HEK293 (cell line): ENCODE results near the gene SBK2.

Experiments used
- BCL6B ChIP-seq: fragments of 450-650 bp; formaldehyde crosslinking; IDR thresholded peaks from 2 replicates; pipeline ENCODE4 v1.5.1; 2017; ENCODE audit warnings: missing biosample characterization, missing genetic modification characterization
- EGR2 ChIP-seq: fragments of 450-650 bp; formaldehyde crosslinking; IDR thresholded peaks from 2 replicates; pipeline ENCODE4 v1.5.1; 2016; ENCODE audit warnings: low read depth, missing biosample characterization, missing genetic modification characterization
- GFI1B ChIP-seq: fragments of 450-650 bp; formaldehyde crosslinking; IDR thresholded peaks from 2 replicates; pipeline ENCODE4 v1.5.1; 2016; ENCODE audit warnings: missing biosample characterization, missing genetic modification characterization
- HOXC10 ChIP-seq: sonication (generic); formaldehyde crosslinking; IDR thresholded peaks from 2 replicates; pipeline ENCODE4 v1.8.1; 2023; ENCODE audit warnings: mild to moderate bottlenecking, missing genetic modification reagents
- KLF1 ChIP-seq: fragments of 450-650 bp; formaldehyde crosslinking; IDR thresholded peaks from 2 replicates; pipeline ENCODE4 v1.5.1; 2016; ENCODE audit warnings: missing biosample characterization, missing genetic modification characterization
- KLF16 ChIP-seq: fragments of 450-650 bp; formaldehyde crosslinking; IDR thresholded peaks from 2 replicates; pipeline ENCODE4 v1.5.1; 2017; ENCODE audit warnings: missing biosample characterization, missing genetic modification characterization
- KLF9 ChIP-seq: fragments of 450-650 bp; formaldehyde crosslinking; IDR thresholded peaks from 2 replicates; pipeline ENCODE4 v1.5.1; 2016; ENCODE audit warnings: missing biosample characterization, missing genetic modification characterization, low read depth
- MYNN ChIP-seq: fragments of 450-650 bp; formaldehyde crosslinking; IDR thresholded peaks from 2 replicates; pipeline ENCODE4 v1.5.1; 2016; ENCODE audit warnings: missing biosample characterization, missing genetic modification characterization, borderline replicate concordance
- SP3 ChIP-seq: fragments of 450-650 bp; formaldehyde crosslinking; IDR thresholded peaks from 2 replicates; pipeline ENCODE4 v1.5.1; 2016; ENCODE audit warnings: missing biosample characterization, missing genetic modification characterization
- ZBTB21 ChIP-seq: fragments of 450-650 bp; formaldehyde crosslinking; IDR thresholded peaks from 2 replicates; pipeline ENCODE4 v1.5.1; 2017; ENCODE audit warnings: missing biosample characterization, missing genetic modification characterization
- ZBTB48 ChIP-seq: fragments of 450-650 bp; formaldehyde crosslinking; IDR thresholded peaks from 2 replicates; pipeline ENCODE4 v1.5.1; 2016; ENCODE audit warnings: missing biosample characterization, missing genetic modification characterization
- ZBTB8A ChIP-seq: fragments of 450-650 bp; formaldehyde crosslinking; IDR thresholded peaks from 2 replicates; pipeline ENCODE4 v1.5.1; 2016; ENCODE audit warnings: missing biosample characterization, missing genetic modification characterization
- ZNF174 ChIP-seq: fragments of 450-650 bp; formaldehyde crosslinking; IDR thresholded peaks from 2 replicates; pipeline ENCODE4 v1.5.0; 2017; ENCODE audit warnings: missing biosample characterization, mild to moderate bottlenecking, missing genetic modification characterization
- ZNF2 ChIP-seq: fragments of 450-650 bp; formaldehyde crosslinking; IDR thresholded peaks from 2 replicates; pipeline ENCODE4 v1.5.1; 2016; ENCODE audit warnings: missing biosample characterization, missing genetic modification characterization
- ZNF280C ChIP-seq: fragments of 450-650 bp; formaldehyde crosslinking; IDR thresholded peaks from 2 replicates; pipeline ENCODE4 v1.5.1; 2016; ENCODE audit warnings: missing biosample characterization, missing genetic modification characterization
- ZNF366 ChIP-seq: fragments of 450-650 bp; formaldehyde crosslinking; conservative IDR thresholded peaks from 2 replicates; pipeline ENCODE4 v1.5.1; 2016; ENCODE audit warnings: missing biosample characterization, missing genetic modification characterization
- ZNF560 ChIP-seq: fragments of 450-650 bp; formaldehyde crosslinking; IDR thresholded peaks from 2 replicates; pipeline ENCODE4 v1.5.1; 2017; ENCODE audit warnings: missing biosample characterization, missing genetic modification characterization, borderline replicate concordance
- ZNF561 ChIP-seq: fragments of 450-650 bp; IDR thresholded peaks from 2 replicates; pipeline ENCODE4 v1.5.1; 2018; ENCODE audit warnings: missing biosample characterization, missing genetic modification characterization, borderline replicate concordance
- ZNF624 ChIP-seq: fragments of 450-650 bp; formaldehyde crosslinking; IDR thresholded peaks from 2 replicates; pipeline ENCODE4 v1.5.1; 2017; ENCODE audit warnings: missing biosample characterization, missing genetic modification characterization
- ZNF747 ChIP-seq: fragments of 450-650 bp; formaldehyde crosslinking; IDR thresholded peaks from 2 replicates; pipeline ENCODE4 v1.5.1; 2016; ENCODE audit warnings: missing biosample characterization, missing genetic modification characterization
- ZNF791 ChIP-seq: fragments of 450-650 bp; formaldehyde crosslinking; IDR thresholded peaks from 2 replicates; pipeline ENCODE4 v1.5.1; 2016; ENCODE audit warnings: missing biosample characterization, missing genetic modification characterization
- TF ChIP-seq, protein P1 (sequence below): fragments of 450-650 bp; IDR thresholded peaks from 2 replicates; pipeline ENCODE4 v1.5.1; 2018; ENCODE audit warnings: missing biosample characterization, missing genetic modification characterization
- TF ChIP-seq, protein P2 (sequence below): fragments of 450-650 bp; formaldehyde crosslinking; IDR thresholded peaks from 2 replicates; pipeline ENCODE4 v1.5.1; 2016; ENCODE audit warnings: missing biosample characterization, missing genetic modification characterization
- TF ChIP-seq, protein P3 (sequence below): sonication (generic); formaldehyde crosslinking; IDR thresholded peaks from 2 replicates; pipeline ENCODE4 v1.8.1; 2022; ENCODE audit warnings: mild to moderate bottlenecking, moderate library complexity, missing genetic modification reagents
- TF ChIP-seq, protein P4 (sequence below): fragments of 450-650 bp; formaldehyde crosslinking; IDR thresholded peaks from 2 replicates; pipeline ENCODE4 v1.5.1; 2017; ENCODE audit warnings: missing biosample characterization, missing genetic modification characterization
- TF ChIP-seq, protein P5 (sequence below): fragments of 450-650 bp; formaldehyde crosslinking; IDR thresholded peaks from 2 replicates; pipeline ENCODE4 v1.5.1; 2016; ENCODE audit warnings: missing biosample characterization, missing genetic modification characterization

SBK2 gene

GRCh38 chr19:55484593-55485438 is 52.1 kb downstream of the SBK2 start, which contains the start of gene NAT14 (continued):
- TF ChIP-seq, protein P1, sequence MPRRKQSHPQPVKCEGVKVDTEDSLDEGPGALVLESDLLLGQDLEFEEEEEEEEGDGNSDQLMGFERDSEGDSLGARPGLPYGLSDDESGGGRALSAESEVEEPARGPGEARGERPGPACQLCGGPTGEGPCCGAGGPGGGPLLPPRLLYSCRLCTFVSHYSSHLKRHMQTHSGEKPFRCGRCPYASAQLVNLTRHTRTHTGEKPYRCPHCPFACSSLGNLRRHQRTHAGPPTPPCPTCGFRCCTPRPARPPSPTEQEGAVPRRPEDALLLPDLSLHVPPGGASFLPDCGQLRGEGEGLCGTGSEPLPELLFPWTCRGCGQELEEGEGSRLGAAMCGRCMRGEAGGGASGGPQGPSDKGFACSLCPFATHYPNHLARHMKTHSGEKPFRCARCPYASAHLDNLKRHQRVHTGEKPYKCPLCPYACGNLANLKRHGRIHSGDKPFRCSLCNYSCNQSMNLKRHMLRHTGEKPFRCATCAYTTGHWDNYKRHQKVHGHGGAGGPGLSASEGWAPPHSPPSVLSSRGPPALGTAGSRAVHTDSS (tag by site-specific recombination): no peak
- TF ChIP-seq, protein P2, sequence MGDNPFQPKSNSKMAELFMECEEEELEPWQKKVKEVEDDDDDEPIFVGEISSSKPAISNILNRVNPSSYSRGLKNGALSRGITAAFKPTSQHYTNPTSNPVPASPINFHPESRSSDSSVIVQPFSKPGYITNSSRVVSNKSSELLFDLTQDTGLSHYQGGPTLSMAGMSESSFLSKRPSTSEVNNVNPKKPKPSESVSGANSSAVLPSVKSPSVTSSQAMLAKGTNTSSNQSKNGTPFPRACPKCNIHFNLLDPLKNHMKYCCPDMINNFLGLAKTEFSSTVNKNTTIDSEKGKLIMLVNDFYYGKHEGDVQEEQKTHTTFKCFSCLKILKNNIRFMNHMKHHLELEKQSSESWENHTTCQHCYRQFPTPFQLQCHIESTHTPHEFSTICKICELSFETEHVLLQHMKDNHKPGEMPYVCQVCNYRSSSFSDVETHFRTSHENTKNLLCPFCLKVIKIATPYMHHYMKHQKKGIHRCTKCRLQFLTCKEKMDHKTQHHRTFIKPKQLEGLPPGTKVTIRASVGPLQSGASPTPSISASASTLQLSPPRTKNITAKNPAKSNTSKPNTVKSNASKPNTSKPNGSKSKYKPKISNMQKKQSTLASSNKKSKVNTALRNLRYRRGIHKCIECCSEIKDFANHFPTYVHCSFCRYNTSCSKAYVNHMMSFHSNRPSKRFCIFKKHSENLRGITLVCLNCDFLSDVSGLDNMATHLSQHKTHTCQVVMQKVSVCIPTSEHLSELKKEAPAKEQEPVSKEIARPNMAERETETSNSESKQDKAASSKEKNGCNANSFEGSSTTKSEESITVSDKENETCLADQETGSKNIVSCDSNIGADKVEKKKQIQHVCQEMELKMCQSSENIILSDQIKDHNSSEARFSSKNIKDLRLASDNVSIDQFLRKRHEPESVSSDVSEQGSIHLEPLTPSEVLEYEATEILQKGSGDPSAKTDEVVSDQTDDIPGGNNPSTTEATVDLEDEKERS: no peak
- TF ChIP-seq KLF1 (tag by site-specific recombination) (peak; percentile 80), ZNF561 (tag by site-specific recombination) (peak; percentile 42; the same call in 1 of the 2 replicates), GFI1B (tag by site-specific recombination) (no peak), ZNF366 (tag by site-specific recombination) (no peak), ZNF2 (tag by site-specific recombination) (no peak), ZNF791 (tag by site-specific recombination) (no peak), KLF16 (peak; percentile 64; the same call in 1 of the 2 replicates), ZBTB8A (tag by site-specific recombination) (0 out of 2 replicates have a peak, but pooled peaks have one; percentile 22), MYNN (tag by site-specific recombination) (peak; percentile 90; the same call in 1 of the 2 replicates), HOXC10 (CRISPR knock-in tag) (peak; percentile 71; the same call in 1 of the 2 replicates), SP3 (tag by site-specific recombination) (peak; percentile 63; the same call in 1 of the 2 replicates), ZNF747 (no peak), BCL6B (tag by site-specific recombination) (no peak), EGR2 (tag by site-specific recombination) (no peak), ZNF174 (tag by site-specific recombination) (no peak), ZNF624 (tag by site-specific recombination) (no peak), ZNF280C (no peak), ZNF560 (no peak), ZBTB21 (tag by site-specific recombination) (peak; percentile 52; the same call in 1 of the 2 replicates), ZBTB48 (tag by site-specific recombination) (peak; percentile 66), KLF9 (tag by site-specific recombination) (peak; percentile 68; the same call in 1 of the 2 replicates)
- TF ChIP-seq, protein P3, sequence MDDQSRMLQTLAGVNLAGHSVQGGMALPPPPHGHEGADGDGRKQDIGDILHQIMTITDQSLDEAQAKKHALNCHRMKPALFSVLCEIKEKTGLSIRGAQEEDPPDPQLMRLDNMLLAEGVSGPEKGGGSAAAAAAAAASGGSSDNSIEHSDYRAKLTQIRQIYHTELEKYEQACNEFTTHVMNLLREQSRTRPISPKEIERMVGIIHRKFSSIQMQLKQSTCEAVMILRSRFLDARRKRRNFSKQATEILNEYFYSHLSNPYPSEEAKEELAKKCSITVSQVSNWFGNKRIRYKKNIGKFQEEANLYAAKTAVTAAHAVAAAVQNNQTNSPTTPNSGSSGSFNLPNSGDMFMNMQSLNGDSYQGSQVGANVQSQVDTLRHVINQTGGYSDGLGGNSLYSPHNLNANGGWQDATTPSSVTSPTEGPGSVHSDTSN (CRISPR knock-in tag): peak; percentile 83
- TF ChIP-seq, protein P4, sequence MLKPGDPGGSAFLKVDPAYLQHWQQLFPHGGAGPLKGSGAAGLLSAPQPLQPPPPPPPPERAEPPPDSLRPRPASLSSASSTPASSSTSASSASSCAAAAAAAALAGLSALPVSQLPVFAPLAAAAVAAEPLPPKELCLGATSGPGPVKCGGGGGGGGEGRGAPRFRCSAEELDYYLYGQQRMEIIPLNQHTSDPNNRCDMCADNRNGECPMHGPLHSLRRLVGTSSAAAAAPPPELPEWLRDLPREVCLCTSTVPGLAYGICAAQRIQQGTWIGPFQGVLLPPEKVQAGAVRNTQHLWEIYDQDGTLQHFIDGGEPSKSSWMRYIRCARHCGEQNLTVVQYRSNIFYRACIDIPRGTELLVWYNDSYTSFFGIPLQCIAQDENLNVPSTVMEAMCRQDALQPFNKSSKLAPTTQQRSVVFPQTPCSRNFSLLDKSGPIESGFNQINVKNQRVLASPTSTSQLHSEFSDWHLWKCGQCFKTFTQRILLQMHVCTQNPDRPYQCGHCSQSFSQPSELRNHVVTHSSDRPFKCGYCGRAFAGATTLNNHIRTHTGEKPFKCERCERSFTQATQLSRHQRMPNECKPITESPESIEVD (tag by site-specific recombination): no peak
- TF ChIP-seq, protein P5, sequence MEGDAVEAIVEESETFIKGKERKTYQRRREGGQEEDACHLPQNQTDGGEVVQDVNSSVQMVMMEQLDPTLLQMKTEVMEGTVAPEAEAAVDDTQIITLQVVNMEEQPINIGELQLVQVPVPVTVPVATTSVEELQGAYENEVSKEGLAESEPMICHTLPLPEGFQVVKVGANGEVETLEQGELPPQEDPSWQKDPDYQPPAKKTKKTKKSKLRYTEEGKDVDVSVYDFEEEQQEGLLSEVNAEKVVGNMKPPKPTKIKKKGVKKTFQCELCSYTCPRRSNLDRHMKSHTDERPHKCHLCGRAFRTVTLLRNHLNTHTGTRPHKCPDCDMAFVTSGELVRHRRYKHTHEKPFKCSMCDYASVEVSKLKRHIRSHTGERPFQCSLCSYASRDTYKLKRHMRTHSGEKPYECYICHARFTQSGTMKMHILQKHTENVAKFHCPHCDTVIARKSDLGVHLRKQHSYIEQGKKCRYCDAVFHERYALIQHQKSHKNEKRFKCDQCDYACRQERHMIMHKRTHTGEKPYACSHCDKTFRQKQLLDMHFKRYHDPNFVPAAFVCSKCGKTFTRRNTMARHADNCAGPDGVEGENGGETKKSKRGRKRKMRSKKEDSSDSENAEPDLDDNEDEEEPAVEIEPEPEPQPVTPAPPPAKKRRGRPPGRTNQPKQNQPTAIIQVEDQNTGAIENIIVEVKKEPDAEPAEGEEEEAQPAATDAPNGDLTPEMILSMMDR: no peak
